Measurements from ENCODE around the gene TUBB3. TPM values are rescaled to one million over a fixed set of nuclear protein-coding genes. Genes with fewer than 3 reads are reported as not detected.

TUBB3 gene
- total and polyA plus RNA-seq, 2 of the 4 experiments (the other 2 are of a cell fraction) = 311 to 410 TPM

GRCh38 chr16:89931964-89932363, 8.8 kb downstream of the TUBB3 start:
- no peak for ATAC-seq (ENCODE audit: low read depth)
- in situ Hi-C loops (cut with MboI; ENCODE audit: low sequenced_read_pairs) = no loop called here
- CTCF ChIA-PET = no interaction called here

More at GRCh38 chr16:89931964-89932363, 8.8 kb downstream of the TUBB3 start:
- no peak overlapping the region for H2BK20ac ChIP-seq (ENCODE audit: low read depth, low read length)
- whole genome bisulfite sequencing, 2 experiments (ENCODE audit: extremely low coverage in 2 of 2, insufficient read length in 1 of 2) = 95% methylated on average over 2 of the region's 6 CpGs; no CpG with 5 or more reads in 1 of the 2 experiments
- H4K91ac ChIP-seq (ENCODE audit: insufficient read depth, low read depth, low read length) = no peak overlapping the region
- intact Hi-C loops (cut with micrococcal nuclease) (no loop called here), dilution Hi-C loops (cut with HindIII; ENCODE audit: low sequenced_read_pairs, unreplicated experiment) (no loop called here)
- no peak overlapping the region for H2BK15ac ChIP-seq (ENCODE audit: low read depth, low read length)
- no peak overlapping the region for H2AFZ ChIP-seq (replicated peaks; ENCODE audit: low read length, poor library complexity)
- POLR2A ChIA-PET (ENCODE audit: unreplicated experiment) = no interaction called here
- peaks cover 14% of the 10 kb centered on the region; the same call in 1 of the 2 replicates for H3K9me1 ChIP-seq (ENCODE audit: insufficient read depth, low read length)
- BruUV-seq (replicated peaks) = no TSS peak
- H3K9me3 ChIP-seq (ENCODE audit: control insufficient read depth, insufficient read depth, low read length) = no peaks in the 10 kb centered on the region
- H3K4me3 ChIP-seq (ENCODE audit: insufficient read depth, low read depth, low read length) = no peak overlapping the region
- no peak overlapping the region for H2BK5ac ChIP-seq (ENCODE audit: low read depth, low read length, poor library complexity, severe bottlenecking)
- no peaks in the 10 kb centered on the region for H3K27me3 ChIP-seq (ENCODE audit: control insufficient read depth, insufficient read depth, low read length)
- no peak for DNase-seq
- peaks cover 54% of the 10 kb centered on the region for H4K20me1 ChIP-seq (ENCODE audit: insufficient read depth, low read length)
- peaks cover 24 to 44% of the 10 kb centered on the region in 2 experiments for H3K79me1 ChIP-seq (ENCODE audit: low read depth in 1 of 2, low read length in 2 of 2)
- H3K23ac ChIP-seq (ENCODE audit: low read depth, low read length) = no peak overlapping the region
- H3K56ac ChIP-seq (ENCODE audit: extremely low read depth, insufficient read depth, low read length) = no peak overlapping the region
- no peak overlapping the region for H3K4me2 ChIP-seq (ENCODE audit: low read depth, low read length)
- H4K8ac ChIP-seq (ENCODE audit: low read depth in 2 of 2, low read length in 2 of 2) = no peak overlapping the region
- H4K5ac ChIP-seq (ENCODE audit: low read depth, low read length) = no peak overlapping the region
- TF ChIP-seq FOS (IDR thresholded peaks at IDR 0.05; ENCODE audit: low read depth, low read length) (no peak), MXI1 (IDR thresholded peaks at IDR 0.05; ENCODE audit: borderline replicate concordance, low read depth, low read length) (no peak), MAFK (IDR thresholded peaks at IDR 0.05; ENCODE audit: low read depth, low read length) (no peak), MAZ (IDR thresholded peaks at IDR 0.05; ENCODE audit: borderline replicate concordance, low read depth, low read length) (no peak), USF2 (IDR thresholded peaks at IDR 0.05; ENCODE audit: low read depth, low read length) (no peak), BHLHE40 (IDR thresholded peaks at IDR 0.05; ENCODE audit: low read depth, low read length) (no peak), RCOR1 (IDR thresholded peaks at IDR 0.05; ENCODE audit: insufficient replicate concordance, low read length) (no peak), RFX5 (IDR thresholded peaks at IDR 0.05; ENCODE audit: low read depth, low read length) (no peak), POLR2A (IDR thresholded peaks at IDR 0.05; ENCODE audit: low read depth, low read length) (no peak), NFE2L2 (IDR thresholded peaks at IDR 0.05; ENCODE audit: low read depth, low read length) (no peak), CHD1 (IDR thresholded peaks at IDR 0.05; ENCODE audit: low read depth, low read length) (no peak), ELK1 (IDR thresholded peaks at IDR 0.05; ENCODE audit: borderline replicate concordance, low read depth, low read length) (no peak), RAD21 (IDR thresholded peaks at IDR 0.05; ENCODE audit: low read length) (no peak), CEBPB (IDR thresholded peaks at IDR 0.05; ENCODE audit: low read depth, low read length) (no peak), SMC3 (IDR thresholded peaks at IDR 0.05; ENCODE audit: low read depth, low read length) (no peak), CTCF (conservative IDR thresholded peaks at IDR 0.05; ENCODE audit: low read depth, low read length) (no peak)
- H3K18ac ChIP-seq (ENCODE audit: low read depth, low read length) = no peak overlapping the region
- H2BK120ac ChIP-seq (ENCODE audit: low read depth, low read length) = no peak overlapping the region
- no peaks in the 10 kb centered on the region for H3K4me1 ChIP-seq (ENCODE audit: control insufficient read depth, insufficient read depth, low read length)
- no peak overlapping the region for H3K4ac ChIP-seq (ENCODE audit: low read depth, low read length)
- H3K36me3 ChIP-seq (ENCODE audit: control insufficient read depth, insufficient read depth, low read length) = peaks cover 66% of the 10 kb centered on the region
- H3K27ac ChIP-seq (ENCODE audit: insufficient read depth, low read length) = no peak overlapping the region
- H2AK9ac ChIP-seq (replicated peaks; ENCODE audit: low read depth, low read length, poor library complexity) = no peak overlapping the region
- H3K14ac ChIP-seq (replicated peaks; ENCODE audit: low read depth, low read length) = no peak overlapping the region
- no peak overlapping the region for H3K9ac ChIP-seq (ENCODE audit: low read depth, low read length)
- no peak overlapping the region for H2AK5ac ChIP-seq (ENCODE audit: low read depth, low read length)

All from IMR-90 (cell line).